Panc1 (cell line): ENCODE data around the gene CHRNA3. TPM values are rescaled to one million over a fixed set of nuclear protein-coding genes. Genes with fewer than 3 reads are reported as not detected.

Source experiments
- ATAC-seq: fragments of 200-7000 bp; cut with Tn5 transposase; 2 replicates; pipeline ENCODE4 v1.9.1; 2020; ENCODE audit warnings: mild to moderate bottlenecking, moderate library complexity
- BruUV-seq: library from RNA; stranded (reverse); fragments of 400-500 nt; replicated peaks from 2 replicates; lab custom pipeline; 2021; lab: Mats Ljungman, UMichigan
- CTCF ChIA-PET: fragments of 300-600 bp; sonication (Branson Sonifier 250); formaldehyde crosslinking; loops from one replicate; lab custom pipeline; 2022; ENCODE audit warnings: antibody characterized with exemption; lab: Charles Lee
- POLR2A ChIA-PET: fragments of 300-600 bp; sonication (Branson Sonifier 250); formaldehyde crosslinking; loops from one replicate; lab custom pipeline; 2022; ENCODE audit warnings: antibody characterized with exemption; lab: Charles Lee
- DNase-seq: peaks from one replicate; pipeline ENCODE4 v3.0.0-alpha.2; 2010; ENCODE audit warnings: low read depth, low spot score
- H3K27ac ChIP-seq: 2 replicates; pipeline ENCODE4 v1.5.1; 2011; ENCODE audit warnings: mild to moderate bottlenecking, low read length, inconsistent platforms
- H3K27me3 ChIP-seq: fragments of 200-500 bp; sonication (Bioruptor generic); 2 replicates; pipeline ENCODE4 v1.6.0; 2014; ENCODE audit warnings: low read length, inconsistent platforms; ENCODE audit not compliant: control insufficient read depth, insufficient read depth
- H3K36me3 ChIP-seq: fragments of 200-500 bp; sonication (Bioruptor generic); 2 replicates; pipeline ENCODE4 v1.5.1; 2014; ENCODE audit warnings: inconsistent platforms, mild to moderate bottlenecking, low read length, moderate library complexity; ENCODE audit not compliant: control insufficient read depth, insufficient read depth
- H3K4me1 ChIP-seq: 2 replicates; pipeline ENCODE4 v1.5.1; 2011; ENCODE audit warnings: inconsistent platforms, mild to moderate bottlenecking, low read length, moderate library complexity; ENCODE audit not compliant: control insufficient read depth, insufficient read depth
- H3K4me3 ChIP-seq, 2 experiments: 2 replicates each; pipeline ENCODE4 v1.5.1; 2011 to 2012; ENCODE audit warnings: low read depth in 2 of 2, low read length in 2 of 2, mild to moderate bottlenecking in 2 of 2, inconsistent platforms in 1 of 2, moderate library complexity in 1 of 2
- H3K9me3 ChIP-seq: fragments of 200-500 bp; sonication (Bioruptor generic); 2 replicates; pipeline ENCODE4 v1.5.1; 2014; ENCODE audit warnings: low read depth, mild to moderate bottlenecking, inconsistent platforms, low read length, moderate library complexity; ENCODE audit not compliant: control insufficient read depth, insufficient read depth
- POLR2AphosphoS5 ChIP-seq: IDR thresholded peaks from 2 replicates; pipeline ENCODE4 v1.6.1; 2012; ENCODE audit warnings: mild to moderate bottlenecking, low read depth, low read length, moderate library complexity
- SIN3A ChIP-seq: IDR thresholded peaks from 2 replicates; pipeline ENCODE4 v1.6.1; 2012; ENCODE audit warnings: low read depth, mild to moderate bottlenecking, low read length, moderate library complexity, borderline replicate concordance; ENCODE audit not compliant: insufficient read depth
- TCF7L2 ChIP-seq: IDR thresholded peaks from 2 replicates; pipeline ENCODE4 v1.6.1; 2011; ENCODE audit warnings: mild to moderate bottlenecking, low read depth, low read length, inconsistent platforms
- in situ Hi-C: cut with HindIII; loops from 2 replicates; pipeline ENCODE4 v1.10.0; 2016; ENCODE audit warnings: low sequenced_read_pairs, low pct_unique_long_range_greater_than_20kb
- intact Hi-C: fragments of 100-400 bp; cut with micrococcal nuclease; formaldehyde crosslinking; loops from one replicate; pipeline ENCODE4 v1.10.0; 2022; ENCODE audit not compliant: unreplicated experiment
- total RNA-seq: library from RNA; stranded (reverse); gene quantifications from one replicate; pipeline ENCODE4 v1.2.1, GENCODE V29; 2021; ENCODE audit not compliant: unreplicated experiment
- TF ChIP-seq, protein P1 (sequence below): fragments of 450-650 bp; IDR thresholded peaks from 2 replicates; pipeline ENCODE4 v1.5.1; 2017; ENCODE audit warnings: mild to moderate bottlenecking
- TF ChIP-seq, protein P2 (sequence below), 2 experiments: IDR thresholded peaks; 2 replicates each; pipeline ENCODE4 v1.6.1; 2011 to 2012; ENCODE audit warnings: low read depth in 2 of 2, control low read depth in 1 of 2, low read length in 1 of 2, mild to moderate bottlenecking in 1 of 2, moderate library complexity in 1 of 2; ENCODE audit not compliant: insufficient read depth in 1 of 2

The CHRNA3 gene
- total RNA-seq, 1 experiment from 2014 or later: 0.31 TPM

DNA sequence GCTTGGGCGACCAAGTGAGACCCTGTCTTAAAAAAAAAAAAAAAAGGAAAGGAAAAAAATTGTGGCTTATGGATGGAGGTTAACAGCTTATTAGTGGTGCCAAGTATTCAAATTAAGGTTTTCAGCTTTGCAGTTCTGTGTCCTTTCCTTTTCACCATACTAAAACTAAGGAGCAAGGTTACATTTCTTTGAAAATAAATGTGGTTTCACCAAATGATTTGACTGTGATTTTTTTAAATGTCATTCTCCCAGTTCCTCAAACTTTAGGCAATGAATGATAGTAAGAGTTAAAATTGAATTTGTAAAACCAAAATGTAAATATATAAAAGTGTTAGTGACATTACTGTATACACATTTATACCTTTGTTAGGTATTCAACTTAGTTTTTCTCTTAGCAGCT, 45.9 kb downstream of the CHRNA3 start:
- intact Hi-C loops (no loop called here), in situ Hi-C loops (no loop called here)
- 0 out of 2 replicates have a peak, but pooled peaks cover 4% of the 10 kb centered on the region for H3K4me1 ChIP-seq
- no peaks in the 10 kb centered on the region for H3K36me3 ChIP-seq
- no peak for ATAC-seq
- H3K4me3 ChIP-seq: no peak overlapping the region
- no peak for DNase-seq
- H3K27ac ChIP-seq: no peak overlapping the region
- TF ChIP-seq, protein P1, sequence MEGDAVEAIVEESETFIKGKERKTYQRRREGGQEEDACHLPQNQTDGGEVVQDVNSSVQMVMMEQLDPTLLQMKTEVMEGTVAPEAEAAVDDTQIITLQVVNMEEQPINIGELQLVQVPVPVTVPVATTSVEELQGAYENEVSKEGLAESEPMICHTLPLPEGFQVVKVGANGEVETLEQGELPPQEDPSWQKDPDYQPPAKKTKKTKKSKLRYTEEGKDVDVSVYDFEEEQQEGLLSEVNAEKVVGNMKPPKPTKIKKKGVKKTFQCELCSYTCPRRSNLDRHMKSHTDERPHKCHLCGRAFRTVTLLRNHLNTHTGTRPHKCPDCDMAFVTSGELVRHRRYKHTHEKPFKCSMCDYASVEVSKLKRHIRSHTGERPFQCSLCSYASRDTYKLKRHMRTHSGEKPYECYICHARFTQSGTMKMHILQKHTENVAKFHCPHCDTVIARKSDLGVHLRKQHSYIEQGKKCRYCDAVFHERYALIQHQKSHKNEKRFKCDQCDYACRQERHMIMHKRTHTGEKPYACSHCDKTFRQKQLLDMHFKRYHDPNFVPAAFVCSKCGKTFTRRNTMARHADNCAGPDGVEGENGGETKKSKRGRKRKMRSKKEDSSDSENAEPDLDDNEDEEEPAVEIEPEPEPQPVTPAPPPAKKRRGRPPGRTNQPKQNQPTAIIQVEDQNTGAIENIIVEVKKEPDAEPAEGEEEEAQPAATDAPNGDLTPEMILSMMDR: no peak
- TF ChIP-seq TCF7L2: no peak
- TF ChIP-seq, protein P2, sequence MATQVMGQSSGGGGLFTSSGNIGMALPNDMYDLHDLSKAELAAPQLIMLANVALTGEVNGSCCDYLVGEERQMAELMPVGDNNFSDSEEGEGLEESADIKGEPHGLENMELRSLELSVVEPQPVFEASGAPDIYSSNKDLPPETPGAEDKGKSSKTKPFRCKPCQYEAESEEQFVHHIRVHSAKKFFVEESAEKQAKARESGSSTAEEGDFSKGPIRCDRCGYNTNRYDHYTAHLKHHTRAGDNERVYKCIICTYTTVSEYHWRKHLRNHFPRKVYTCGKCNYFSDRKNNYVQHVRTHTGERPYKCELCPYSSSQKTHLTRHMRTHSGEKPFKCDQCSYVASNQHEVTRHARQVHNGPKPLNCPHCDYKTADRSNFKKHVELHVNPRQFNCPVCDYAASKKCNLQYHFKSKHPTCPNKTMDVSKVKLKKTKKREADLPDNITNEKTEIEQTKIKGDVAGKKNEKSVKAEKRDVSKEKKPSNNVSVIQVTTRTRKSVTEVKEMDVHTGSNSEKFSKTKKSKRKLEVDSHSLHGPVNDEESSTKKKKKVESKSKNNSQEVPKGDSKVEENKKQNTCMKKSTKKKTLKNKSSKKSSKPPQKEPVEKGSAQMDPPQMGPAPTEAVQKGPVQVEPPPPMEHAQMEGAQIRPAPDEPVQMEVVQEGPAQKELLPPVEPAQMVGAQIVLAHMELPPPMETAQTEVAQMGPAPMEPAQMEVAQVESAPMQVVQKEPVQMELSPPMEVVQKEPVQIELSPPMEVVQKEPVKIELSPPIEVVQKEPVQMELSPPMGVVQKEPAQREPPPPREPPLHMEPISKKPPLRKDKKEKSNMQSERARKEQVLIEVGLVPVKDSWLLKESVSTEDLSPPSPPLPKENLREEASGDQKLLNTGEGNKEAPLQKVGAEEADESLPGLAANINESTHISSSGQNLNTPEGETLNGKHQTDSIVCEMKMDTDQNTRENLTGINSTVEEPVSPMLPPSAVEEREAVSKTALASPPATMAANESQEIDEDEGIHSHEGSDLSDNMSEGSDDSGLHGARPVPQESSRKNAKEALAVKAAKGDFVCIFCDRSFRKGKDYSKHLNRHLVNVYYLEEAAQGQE (IDR thresholded peaks at IDR 0.05; ENCODE audit: insufficient read depth in 1 of 2, low read depth in 2 of 2, low read length in 1 of 2): no peak
- TF ChIP-seq POLR2AphosphoS5: no peak
- TF ChIP-seq SIN3A: no peak
- no peaks in the 10 kb centered on the region for H3K9me3 ChIP-seq
- no peaks in the 10 kb centered on the region for H3K27me3 ChIP-seq
- POLR2A ChIA-PET: no interaction called here
- BruUV-seq: no TSS peak
- CTCF ChIA-PET: no interaction called here

DNA sequence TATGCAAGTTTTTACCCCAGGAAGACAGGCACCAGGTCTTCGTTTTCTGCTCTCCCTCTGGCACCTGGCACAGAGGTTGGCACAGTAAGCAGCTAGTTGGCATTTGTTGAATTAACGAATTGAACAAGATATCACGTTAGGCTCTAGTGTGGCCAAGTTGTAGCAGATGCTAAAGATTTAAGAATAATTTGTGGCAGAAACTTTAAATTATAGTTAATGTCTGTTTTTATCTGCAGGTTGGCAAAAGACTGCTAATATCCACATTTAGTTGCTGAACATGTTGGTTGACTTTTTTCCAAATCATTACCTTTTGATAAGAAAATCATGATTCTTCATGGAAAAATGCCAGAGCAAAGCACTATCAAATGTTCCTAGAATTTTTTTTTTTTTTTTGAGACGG, 47.4 kb downstream of the CHRNA3 start:
- TF ChIP-seq TCF7L2 (no peak), SIN3A (no peak)
- TF ChIP-seq, protein P2 (IDR thresholded peaks at IDR 0.05; ENCODE audit: insufficient read depth in 1 of 2, low read depth in 2 of 2, low read length in 1 of 2): no peak
- BruUV-seq: no TSS peak
- in situ Hi-C loops: no loop called here
- CTCF ChIA-PET: no interaction called here
- no peaks in the 10 kb centered on the region for H3K36me3 ChIP-seq
- ATAC-seq: no peak
- H3K27ac ChIP-seq: no peak overlapping the region
- intact Hi-C loops: no loop called here
- no peaks in the 10 kb centered on the region for H3K27me3 ChIP-seq
- H3K4me1 ChIP-seq: 0 out of 2 replicates have a peak, but pooled peaks cover 4% of the 10 kb centered on the region
- POLR2A ChIA-PET: interaction anchor here (0.6 kb wide), 1 partner anchor 65 kb away, joined by 5 read pairs; no protein-coding TSS in a partner anchor
- no peaks in the 10 kb centered on the region for H3K9me3 ChIP-seq
- no peak overlapping the region for H3K4me3 ChIP-seq
- no peak for DNase-seq
